Peyer's patch (tissue), 4 donors: ENCODE measurements around the gene METTL17. TPM values are rescaled to one million over a fixed set of nuclear protein-coding genes. Genes with fewer than 3 reads are reported as not detected.
"Not testable (repeated sequence)": the region's sequence is repeated elsewhere in the genome, so short reads cannot be mapped to it uniquely, and the experiment has no call there.

Experiments used
- DNase-seq, 3 donors: peaks; one replicate each; pipeline ENCODE4 v3.0.0-alpha.2; 2017 to 2019
- H3K27ac ChIP-seq, 4 donors: fragments of 200-600 bp; sonication (generic); one replicate each; pipeline ENCODE4 v1.5.1; 2016 to 2019
- H3K27me3 ChIP-seq, 2 donors: fragments of 200-600 bp; sonication (generic); one replicate each; pipeline ENCODE4 v1.5.1; 2019
- H3K36me3 ChIP-seq, 3 donors: fragments of 200-600 bp; sonication (generic); one replicate each; pipeline ENCODE4 v1.5.1; 2016 to 2019
- H3K4me1 ChIP-seq, 4 donors: fragments of 200-600 bp; sonication (generic); one replicate each; pipeline ENCODE4 v1.5.1; 2016 to 2019
- H3K4me3 ChIP-seq, 4 donors: fragments of 200-600 bp; sonication (generic); 1 replicate in 3 of 4; 2 replicates in 1 of 4; pipeline ENCODE4 v1.5.1; 2016 to 2019; ENCODE audit warnings: mild to moderate bottlenecking in 1 of 4
- H3K9me3 ChIP-seq, 4 donors: fragments of 200-600 bp; sonication (generic); one replicate each; pipeline ENCODE4 v1.5.1; 2016 to 2019; ENCODE audit warnings: mild to moderate bottlenecking in 1 of 4
- POLR2A ChIP-seq, 2 donors: fragments of 450-650 bp; IDR thresholded peaks; one replicate each; pipeline ENCODE4 v1.5.1; 2017; ENCODE audit warnings: antibody characterized with exemption in 2 of 2, mild to moderate bottlenecking in 2 of 2, moderate library complexity in 2 of 2
- total RNA-seq, 4 donors: library from RNA; depleted of rRNA; stranded (reverse); fragments of >200 nt; gene quantifications; one replicate each; pipeline ENCODE4 v1.1.0, GENCODE V29; 2016
- TF ChIP-seq, protein P1 (sequence below), 6 experiments: fragments of 450-650 bp in 4 of 6; fragments of 200-600 bp in 2 of 6; sonication (generic) in 1 of 6; IDR thresholded peaks; one replicate each; pipeline ENCODE4 v1.5.1; 2017 to 2019; ENCODE audit warnings: antibody characterized with exemption in 6 of 6, mild to moderate bottlenecking in 3 of 6, moderate library complexity in 1 of 6

METTL17 gene
- total RNA-seq, 4 donors from 2014 or later = 118 to 166 (median 124) TPM

DNA sequence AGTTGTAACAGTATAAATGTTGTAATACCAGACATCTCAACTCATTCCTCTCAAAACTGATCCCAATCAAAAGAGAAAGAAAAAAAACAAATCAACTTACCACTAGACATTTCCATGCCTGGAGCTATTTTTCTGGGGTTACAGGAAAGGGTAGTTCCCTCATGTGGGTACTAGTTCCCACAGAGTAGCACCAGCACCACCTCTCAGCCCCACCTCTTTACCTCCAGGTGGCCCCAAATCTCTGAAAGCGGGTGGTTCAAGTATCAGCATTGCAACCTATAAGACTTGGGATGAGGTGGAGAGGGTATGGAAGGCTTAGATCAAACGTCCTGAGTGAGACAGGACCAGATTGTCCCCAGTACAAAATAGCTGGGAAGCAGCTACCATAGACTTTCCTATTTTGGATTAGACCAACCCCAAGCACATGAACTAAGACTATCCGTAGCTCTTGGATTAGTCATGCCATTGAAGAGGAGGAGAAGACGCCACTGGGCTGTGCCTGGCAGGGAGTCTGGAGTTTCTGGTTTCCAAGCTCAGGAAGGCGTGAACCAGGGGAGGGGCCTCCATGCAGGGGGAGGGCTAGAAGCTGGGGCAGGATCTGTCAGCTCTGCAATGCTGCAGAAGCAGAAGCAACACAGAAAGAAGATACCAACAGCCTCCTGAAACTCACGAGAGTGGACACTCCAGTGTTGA is 9.0 kb downstream of the METTL17 start, which contains the start of gene SLC39A2:
Gene SLC39A2 (plus strand): TSS at position 620 of the 693 bp plus-strand sequence. CDS start 154 bp downstream, outside the sequence.
- Histone ChIP-seq H3K27me3 (no peaks in the 10 kb centered on the region), H3K36me3 (peaks cover 0 to 33% (median 0%) of the 10 kb centered on the region in 3 donors), H3K27ac (peak within 1 kb of the TSS in 1 of 4 donors; percentile 32), H3K4me3 (no peak within 1 kb of the TSS), H3K4me1 (peaks cover 0 to 19% (median 0%) of the 10 kb centered on the region in 4 donors), H3K9me3 (no peaks in the 10 kb centered on the region)
- peak in 2 of 3 donors; percentile 65 to 66 for DNase-seq
- peak in 1 of 2 donors; percentile 25 for TF ChIP-seq POLR2A (IDR thresholded peaks at IDR 0.05)
- TF ChIP-seq, protein P1, sequence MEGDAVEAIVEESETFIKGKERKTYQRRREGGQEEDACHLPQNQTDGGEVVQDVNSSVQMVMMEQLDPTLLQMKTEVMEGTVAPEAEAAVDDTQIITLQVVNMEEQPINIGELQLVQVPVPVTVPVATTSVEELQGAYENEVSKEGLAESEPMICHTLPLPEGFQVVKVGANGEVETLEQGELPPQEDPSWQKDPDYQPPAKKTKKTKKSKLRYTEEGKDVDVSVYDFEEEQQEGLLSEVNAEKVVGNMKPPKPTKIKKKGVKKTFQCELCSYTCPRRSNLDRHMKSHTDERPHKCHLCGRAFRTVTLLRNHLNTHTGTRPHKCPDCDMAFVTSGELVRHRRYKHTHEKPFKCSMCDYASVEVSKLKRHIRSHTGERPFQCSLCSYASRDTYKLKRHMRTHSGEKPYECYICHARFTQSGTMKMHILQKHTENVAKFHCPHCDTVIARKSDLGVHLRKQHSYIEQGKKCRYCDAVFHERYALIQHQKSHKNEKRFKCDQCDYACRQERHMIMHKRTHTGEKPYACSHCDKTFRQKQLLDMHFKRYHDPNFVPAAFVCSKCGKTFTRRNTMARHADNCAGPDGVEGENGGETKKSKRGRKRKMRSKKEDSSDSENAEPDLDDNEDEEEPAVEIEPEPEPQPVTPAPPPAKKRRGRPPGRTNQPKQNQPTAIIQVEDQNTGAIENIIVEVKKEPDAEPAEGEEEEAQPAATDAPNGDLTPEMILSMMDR (IDR thresholded peaks at IDR 0.05) = no peak

DNA sequence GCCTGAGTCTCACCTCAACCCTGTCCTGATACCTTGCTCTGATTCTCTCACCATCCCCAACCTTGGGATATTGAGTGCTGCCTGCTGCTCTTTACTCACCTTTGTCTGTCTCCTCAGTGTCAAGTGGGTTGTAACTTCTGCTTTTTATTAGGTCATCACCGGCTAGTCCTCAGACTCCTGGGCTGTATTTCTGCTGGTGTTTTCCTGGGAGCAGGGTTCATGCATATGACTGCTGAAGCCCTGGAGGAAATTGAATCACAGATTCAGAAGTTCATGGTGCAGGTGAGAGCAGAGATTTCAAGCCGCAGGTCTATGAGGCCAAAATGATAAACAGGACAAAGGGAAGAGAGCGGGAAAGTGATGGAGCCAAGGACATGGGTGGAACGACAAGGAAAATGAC is 9.8 kb downstream of the METTL17 start:
- TF ChIP-seq, protein P1 (IDR thresholded peaks at IDR 0.05) = no peak
- no peak for TF ChIP-seq POLR2A (IDR thresholded peaks at IDR 0.05)
- H3K4me1 ChIP-seq = peaks cover 0 to 19% (median 0%) of the 10 kb centered on the region in 4 donors
- peaks cover 0 to 26% (median 0%) of the 10 kb centered on the region in 3 donors for H3K36me3 ChIP-seq
- peak overlapping the region in 1 of 4 donors; percentile 32 for H3K27ac ChIP-seq
- H3K27me3 ChIP-seq = no peaks in the 10 kb centered on the region
- no peak for DNase-seq
- no peak overlapping the region for H3K4me3 ChIP-seq
- H3K9me3 ChIP-seq = no peaks in the 10 kb centered on the region

DNA sequence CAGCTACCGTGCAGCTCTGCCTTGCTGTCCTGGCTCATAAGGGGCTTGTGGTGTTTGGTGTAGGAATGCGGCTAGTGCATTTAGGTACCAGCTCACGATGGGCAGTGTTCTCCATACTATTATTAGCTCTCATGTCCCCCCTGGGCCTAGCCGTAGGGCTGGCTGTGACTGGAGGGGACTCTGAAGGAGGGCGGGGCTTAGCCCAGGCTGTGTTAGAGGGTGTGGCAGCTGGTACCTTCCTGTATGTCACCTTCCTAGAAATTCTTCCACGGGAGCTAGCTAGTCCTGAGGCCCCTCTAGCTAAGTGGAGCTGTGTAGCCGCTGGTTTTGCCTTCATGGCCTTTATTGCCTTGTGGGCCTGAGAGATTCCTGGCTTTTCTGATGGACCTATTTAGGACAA is 11.4 kb downstream of the METTL17 start:
- Histone ChIP-seq H3K27ac (no peak overlapping the region), H3K4me1 (peaks cover 0 to 12% (median 0%) of the 10 kb centered on the region in 4 donors), H3K36me3 (peaks cover 0 to 9% (median 0%) of the 10 kb centered on the region in 3 donors), H3K4me3 (no peak overlapping the region), H3K27me3 (no peaks in the 10 kb centered on the region), H3K9me3 (no peaks in the 10 kb centered on the region)
- TF ChIP-seq, protein P1 (IDR thresholded peaks at IDR 0.05) = no peak
- no peak for TF ChIP-seq POLR2A (IDR thresholded peaks at IDR 0.05)
- no peak for DNase-seq

DNA sequence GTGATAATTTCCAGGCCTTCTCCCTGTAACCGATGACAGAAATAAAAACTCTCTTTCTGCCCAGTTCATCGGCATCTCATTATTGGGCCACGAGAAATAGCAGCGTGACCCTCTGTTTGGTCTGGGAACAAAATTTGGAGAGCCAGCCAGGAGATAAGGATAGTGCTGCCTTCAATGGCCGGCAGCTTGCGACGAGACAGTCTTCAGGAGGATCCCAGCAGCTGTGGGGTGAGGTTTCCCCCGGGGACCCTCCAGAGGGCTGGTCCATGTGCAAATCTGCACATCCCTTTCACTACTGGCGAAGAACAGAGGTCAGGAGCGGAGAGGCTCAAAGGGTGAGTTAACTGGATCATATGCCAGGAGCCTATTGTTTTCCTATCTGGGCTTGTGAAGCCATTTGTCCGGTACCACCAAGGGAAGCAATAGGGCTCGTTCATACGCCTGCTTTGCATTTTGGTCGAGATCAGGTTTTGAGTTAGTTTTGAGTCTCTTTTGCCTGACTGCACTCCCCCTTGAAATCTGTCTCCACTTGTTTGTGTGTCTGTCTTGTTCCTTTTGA is 14.1 kb downstream of the METTL17 start:
- H3K36me3 ChIP-seq = no peaks in the 10 kb centered on the region
- no peak overlapping the region for H3K4me3 ChIP-seq
- H3K9me3 ChIP-seq = no peaks in the 10 kb centered on the region
- H3K27me3 ChIP-seq = no peaks in the 10 kb centered on the region
- TF ChIP-seq, protein P1 (IDR thresholded peaks at IDR 0.05) = no peak
- TF ChIP-seq POLR2A (IDR thresholded peaks at IDR 0.05) = no peak
- no peak overlapping the region for H3K27ac ChIP-seq
- DNase-seq = no peak
- H3K4me1 ChIP-seq = peaks cover 0 to 4% (median 0%) of the 10 kb centered on the region in 4 donors

DNA sequence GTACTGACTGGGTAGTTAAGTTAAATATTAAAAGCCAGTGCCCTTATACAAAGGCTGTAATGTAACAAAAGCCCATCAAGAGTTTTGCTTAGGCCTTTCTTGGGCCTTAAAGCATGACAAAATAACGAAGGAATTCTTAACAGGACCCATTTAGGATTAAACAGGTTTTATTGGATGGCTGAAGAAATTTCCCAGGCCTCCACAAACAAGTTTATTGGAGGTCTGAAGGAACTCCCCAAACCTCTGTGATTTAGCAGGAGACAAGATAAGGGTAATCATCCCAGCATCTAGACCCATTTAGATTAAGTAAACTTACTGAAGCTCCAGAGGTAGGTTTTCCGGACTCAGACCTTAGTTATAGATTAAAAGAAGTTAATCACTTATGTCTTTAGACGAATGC is 19.9 kb downstream of the METTL17 start:
- not testable (repeated sequence) for H3K9me3 ChIP-seq, H3K36me3 ChIP-seq, H3K4me1 ChIP-seq, H3K27ac ChIP-seq, DNase-seq, H3K4me3 ChIP-seq, H3K27me3 ChIP-seq

DNA sequence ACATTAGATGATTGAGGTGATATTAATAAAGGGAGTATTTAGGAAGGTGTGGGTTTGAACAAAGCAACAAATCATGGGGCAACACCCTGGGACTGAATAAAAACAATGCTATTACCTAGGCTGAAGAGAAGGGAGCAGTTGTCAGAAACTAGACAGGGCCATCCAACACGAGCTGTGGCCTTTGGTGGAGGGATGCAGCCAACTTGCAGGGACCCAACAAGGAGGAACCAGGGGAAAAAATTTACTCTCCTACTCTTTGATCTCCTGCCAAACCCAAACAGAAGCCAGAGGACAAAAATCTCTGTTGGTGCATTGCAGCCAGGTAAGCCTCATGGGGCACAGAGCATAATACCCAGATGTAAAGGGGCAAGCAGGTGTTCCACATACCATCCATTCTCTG is 21.4 kb downstream of the METTL17 start:
- no peak for TF ChIP-seq POLR2A (IDR thresholded peaks at IDR 0.05)
- TF ChIP-seq, protein P1 (IDR thresholded peaks at IDR 0.05) = no peak

More for the DNA sequence above, 21.4 kb downstream of the METTL17 start:
- Histone ChIP-seq H3K4me3 (no peak overlapping the region), H3K27ac (no peak overlapping the region), H3K9me3 (no peaks in the 10 kb centered on the region), H3K36me3 (no peaks in the 10 kb centered on the region), H3K4me1 (no peaks in the 10 kb centered on the region), H3K27me3 (no peaks in the 10 kb centered on the region)
- DNase-seq = no peak
